ENCODE data around the gene ADIPOR2.

Gene ADIPOR2

DNA sequence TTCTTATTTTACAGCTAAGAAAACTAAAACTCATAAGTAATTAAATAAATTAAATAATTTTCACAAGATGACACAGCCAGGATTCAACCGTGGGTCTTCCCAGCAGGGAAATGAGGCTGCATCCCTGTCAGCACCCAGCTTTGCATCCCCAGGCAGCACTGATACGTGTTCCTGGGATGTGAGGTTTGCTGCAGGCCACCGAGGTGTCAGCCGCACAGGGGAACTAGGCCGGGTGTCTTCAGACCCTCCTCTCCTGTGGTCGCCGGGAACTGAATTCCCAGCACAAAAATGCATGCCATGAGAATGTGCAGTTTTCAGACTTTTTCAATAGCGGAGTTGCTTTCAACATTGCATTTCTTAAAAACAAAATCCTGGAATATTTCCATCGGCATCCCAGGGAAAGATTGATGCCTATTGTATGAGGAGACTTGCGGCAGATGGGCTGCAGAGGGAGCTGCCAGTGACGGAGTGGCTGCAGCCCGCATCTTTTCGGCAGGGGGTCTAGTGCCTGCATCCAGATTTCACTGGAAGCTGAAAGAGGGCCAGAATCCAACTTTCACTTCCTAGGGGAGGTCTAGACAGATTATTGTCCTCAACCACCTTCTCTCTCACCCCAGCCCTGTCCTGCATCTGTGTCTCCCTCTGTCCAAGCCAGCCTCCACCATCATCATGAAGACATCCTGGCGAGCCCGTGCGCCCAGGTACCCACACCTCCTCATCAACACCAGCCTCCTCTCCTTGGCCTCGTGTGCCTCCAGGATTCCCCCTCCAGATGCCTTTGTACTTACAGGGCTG, 142.1 kb downstream of the ADIPOR2 start:
- no peak for DNase-seq

GRCh38 chr12:1833596-1834028, 142.7 kb downstream of the ADIPOR2 start:
- DNase-seq: no peak

- no peak for DNase-seq
Observed at GRCh38 chr12:1834186-1834925, 143.5 kb downstream of the ADIPOR2 start.

DNA sequence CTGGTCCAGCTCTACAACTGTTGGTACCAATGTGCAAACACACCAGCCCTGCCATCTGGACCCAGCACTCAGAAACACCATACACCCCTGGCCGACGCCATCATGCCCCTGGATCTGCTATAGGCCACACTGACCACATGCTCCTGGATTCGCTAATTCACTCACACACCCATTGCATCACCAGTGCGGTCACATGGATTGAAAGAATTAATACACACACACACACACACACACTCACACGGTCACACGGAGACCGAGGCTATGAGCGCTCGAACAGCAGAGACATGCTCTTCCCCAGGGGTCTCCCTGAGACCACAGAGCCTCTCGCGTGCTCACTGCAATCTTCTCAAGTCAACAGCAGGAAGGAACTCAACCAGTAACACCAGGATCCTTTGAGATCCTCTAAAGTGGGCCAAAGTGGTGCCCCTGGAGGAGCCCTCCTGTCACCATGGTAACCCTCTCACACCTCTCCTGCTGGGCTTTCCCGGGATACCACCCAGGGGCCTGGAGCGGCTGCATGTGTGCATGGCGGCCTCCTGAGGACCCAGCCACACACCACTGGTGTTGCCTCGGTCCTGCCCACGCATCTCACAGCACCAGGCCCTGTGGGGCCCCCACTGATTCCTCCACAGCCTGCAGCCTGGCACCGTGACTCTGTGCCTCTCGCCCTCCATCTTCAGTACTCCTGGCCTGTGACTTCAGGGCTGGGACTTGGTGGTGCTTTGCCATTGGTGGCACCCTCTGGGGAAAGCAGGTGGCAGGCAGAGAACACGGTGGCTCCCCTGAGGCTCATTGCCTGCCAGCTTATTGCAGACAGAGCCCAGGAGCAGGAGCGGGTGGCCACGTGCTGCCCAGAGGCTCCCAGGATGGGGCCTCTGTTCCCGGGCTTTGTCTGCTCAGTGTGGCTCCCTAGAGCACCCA, 144.6 kb downstream of the ADIPOR2 start:
- no peak for DNase-seq

GRCh38 chr12:1836241-1836803, 145.5 kb downstream of the ADIPOR2 start:
- no peak for DNase-seq

- no peak for DNase-seq
Observed at GRCh38 chr12:1836854-1837421, 146.1 kb downstream of the ADIPOR2 start.

DNA sequence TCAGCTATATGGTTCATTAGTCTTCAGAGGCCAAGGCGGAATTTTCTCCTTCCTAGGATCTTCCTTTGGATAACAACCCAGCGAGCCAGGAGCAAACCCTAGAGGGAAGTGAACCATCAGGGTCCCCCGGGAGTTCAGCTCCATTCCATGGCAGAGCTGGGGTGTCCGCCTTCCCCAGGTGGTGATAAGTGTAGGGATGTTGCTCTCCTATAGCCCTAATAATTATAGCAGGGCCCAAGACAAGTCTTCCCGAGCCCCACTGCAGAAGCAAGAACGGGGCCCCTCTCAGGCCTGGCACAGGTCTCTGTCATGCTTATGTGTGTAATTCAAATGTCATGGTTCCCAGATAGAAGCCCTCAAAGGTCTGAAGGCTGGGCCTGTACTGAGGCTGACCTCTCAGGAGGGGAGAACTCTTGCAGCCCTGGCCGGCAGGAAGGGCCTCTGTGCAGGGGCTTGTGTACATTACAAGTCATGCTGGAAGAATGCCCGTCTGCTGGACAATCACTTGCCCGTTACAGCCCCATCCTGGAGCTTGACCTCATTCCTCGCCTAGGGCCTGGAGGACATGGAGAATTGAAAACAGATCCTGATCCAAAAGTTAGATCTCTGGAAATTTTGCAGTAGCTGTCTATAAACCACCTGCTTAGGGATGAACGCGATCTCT, 146.8 kb downstream of the ADIPOR2 start:
- DNase-seq: no peak

All from activated CD4-positive, alpha-beta T cell treated with anti-CD3 and anti-CD28 coated beads for 4 hours (primary cell).